Erythroblast (primary cell): ENCODE measurements around the gene PINK1.

Source experiments
- GATA1 ChIP-seq: IDR thresholded peaks from 2 replicates; pipeline ENCODE4 v1.6.1; 2011; ENCODE audit warnings: low read depth, mild to moderate bottlenecking, control low read depth, low read length, moderate library complexity
- POLR2A ChIP-seq: IDR thresholded peaks from 2 replicates; pipeline ENCODE4 v1.6.1; 2011; ENCODE audit warnings: mild to moderate bottlenecking, low read length

- TF ChIP-seq POLR2A (no peak), GATA1 (no peak)
Observed at GRCh38 chr1:20695515-20695914, 62.3 kb downstream of the PINK1 start.
